NCI-H1417 (cell line): ENCODE measurements around the gene GPC2.
"Not testable (repeated sequence)": the region's sequence is repeated elsewhere in the genome, so short reads cannot be mapped to it uniquely, and the experiment has no call there.

Source experiments
- DNase-seq, 3 experiments: peaks; one replicate each; lab custom pipeline; 2025; lab: John Stamatoyannopoulos, UW

GPC2 gene

GRCh38 chr7:100200693-100201092, 23.5 kb upstream of the GPC2 start:
- DNase-seq, result no peak

- DNase-seq, result no peak
Measured at GRCh38 chr7:100198266-100198665, 21.1 kb upstream of the GPC2 start.

- DNase-seq, result not testable (repeated sequence)
Measured at GRCh38 chr7:100195901-100196322, 18.7 kb upstream of the GPC2 start.

- no peak for DNase-seq
Measured at GRCh38 chr7:100195222-100195621, 18.0 kb upstream of the GPC2 start.

GRCh38 chr7:100192969-100193368, 15.8 kb upstream of the GPC2 start:
- DNase-seq, result no peak

GRCh38 chr7:100192281-100192862, 15.2 kb upstream of the GPC2 start:
- DNase-seq, result not testable (repeated sequence)

GRCh38 chr7:100191775-100192174, 14.6 kb upstream of the GPC2 start:
- DNase-seq, result no peak

- DNase-seq, result no peak
Measured at GRCh38 chr7:100190048-100190711, 13.0 kb upstream of the GPC2 start.

GRCh38 chr7:100189061-100189460, 11.9 kb upstream of the GPC2 start:
- DNase-seq, result no peak

- DNase-seq, result no peak
Measured at GRCh38 chr7:100185726-100186125, 8.5 kb upstream of the GPC2 start.

- DNase-seq, result not testable (repeated sequence)
Measured at GRCh38 chr7:100183090-100183489, 5.9 kb upstream of the GPC2 start.

- DNase-seq, result not testable (repeated sequence)
Measured at GRCh38 chr7:100182616-100183015, 5.4 kb upstream of the GPC2 start.

GRCh38 chr7:100180084-100180483, 2.9 kb upstream of the GPC2 start:
- DNase-seq, result not testable (repeated sequence)

- peak in 1 of 3 experiments; percentile 58 for DNase-seq
Measured at GRCh38 chr7:100176096-100177044, 811 bp downstream of the GPC2 start.

GRCh38 chr7:100175296-100175935, 1.8 kb downstream of the GPC2 start:
- DNase-seq, result no peak

GRCh38 chr7:100174582-100174981, 2.6 kb downstream of the GPC2 start:
- DNase-seq, result no peak

- no peak for DNase-seq
Measured at GRCh38 chr7:100173806-100174495, 3.2 kb downstream of the GPC2 start.

- DNase-seq, result no peak
Measured at GRCh38 chr7:100171840-100172239, 5.3 kb downstream of the GPC2 start.

- DNase-seq, result no peak
Measured at GRCh38 chr7:100171087-100171681, 6.0 kb downstream of the GPC2 start.

- no peak for DNase-seq
Measured at GRCh38 chr7:100170101-100170897, 6.9 kb downstream of the GPC2 start.
